Spleen (tissue), 11 donors: Measurements from ENCODE around the gene CSMD2. TPM values are rescaled to one million over a fixed set of nuclear protein-coding genes. Genes with fewer than 3 reads are reported as not detected.

Experiments
- DNase-seq: peaks from one replicate; pipeline ENCODE4 v3.0.0-alpha.2; 2020
- H3K27ac ChIP-seq, 8 donors: fragments of 200-600 bp; sonication (generic) in 7 of 8; 1 replicate in 4 of 8; 2 replicates in 4 of 8; pipeline versions ENCODE4 v1.5.0 to v1.8.0; 2016 to 2021; ENCODE audit warnings: inconsistent platforms in 4 of 8, mild to moderate bottlenecking in 4 of 8, moderate library complexity in 1 of 8
- H3K27me3 ChIP-seq, 7 donors: fragments of 200-600 bp; sonication (generic) in 6 of 7; replicated peaks in 1 of 7; 1 replicate in 4 of 7; 2 replicates in 3 of 7; pipeline versions ENCODE4 v1.5.0 to v1.8.0; 2016 to 2021; ENCODE audit warnings: inconsistent platforms in 3 of 7, mild to moderate bottlenecking in 1 of 7
- H3K36me3 ChIP-seq, 6 donors: fragments of 200-600 bp; sonication (generic) in 5 of 6; 1 replicate in 4 of 6; 2 replicates in 2 of 6; pipeline versions ENCODE4 v1.5.0 to v1.8.0; 2016 to 2021; ENCODE audit warnings: inconsistent platforms in 2 of 6
- H3K4me1 ChIP-seq, 6 donors: fragments of 200-600 bp; sonication (generic) in 5 of 6; 1 replicate in 3 of 6; 2 replicates in 3 of 6; pipeline versions ENCODE4 v1.5.0 to v1.8.0; 2016 to 2021; ENCODE audit warnings: inconsistent platforms in 3 of 6
- H3K4me3 ChIP-seq, 8 donors: fragments of 200-600 bp; sonication (generic) in 7 of 8; 1 replicate in 4 of 8; 2 replicates in 4 of 8; pipeline versions ENCODE4 v1.5.0 to v1.8.0; 2016 to 2021; ENCODE audit warnings: inconsistent platforms in 4 of 8, mild to moderate bottlenecking in 4 of 8, moderate library complexity in 2 of 8
- H3K9me3 ChIP-seq, 8 donors: fragments of 200-600 bp; sonication (generic) in 7 of 8; 1 replicate in 4 of 8; 2 replicates in 4 of 8; pipeline versions ENCODE4 v1.5.0 to v1.8.0; 2016 to 2021; ENCODE audit warnings: inconsistent platforms in 4 of 8
- POLR2A ChIP-seq, 3 donors: fragments of 450-650 bp; IDR thresholded peaks; one replicate each; pipeline ENCODE4 v1.5.1; 2017; ENCODE audit warnings: antibody characterized with exemption in 3 of 3, mild to moderate bottlenecking in 1 of 3
- POLR2AphosphoS5 ChIP-seq, 3 donors: sonication (generic); formaldehyde crosslinking; IDR thresholded peaks; one replicate each; pipeline ENCODE4 v1.5.1; 2017; ENCODE audit warnings: antibody characterized with exemption in 3 of 3
- WGBS, 5 donors: extraction: QIAGEN DNeasy Blood & Tissue Kit in 3 of 5; methylation state at CpG; one replicate each; pipeline versions ENCODE4 v1.1.5 to v1.1.7; 2013 to 2018; 5-methylcytosine and 5-hydroxymethylcytosine counted together
- intact Hi-C: fragments of 100-400 bp; cut with DNase I; formaldehyde crosslinking; loops from one replicate; pipeline ENCODE4 v1.15.0; 2023; ENCODE audit warnings: low total_unique reads
- polyA plus RNA-seq, 3 donors: library from polyadenylated mRNA; stranded (reverse); fragments of 200-250 nt; gene quantifications; one replicate each; pipeline ENCODE4 v1.2.1, GENCODE V29; 2013
- total RNA-seq, 7 donors: library from RNA; depleted of rRNA in 3 of 7; stranded (reverse); fragments of >200 nt in 3 of 7; fragmentation: NEBNext Ultra II Directional in 4 of 7; extraction: Animal tissue kit (Norgen Biotek cat#: 25700) in 4 of 7; gene quantifications; one replicate each; pipeline versions ENCODE4 v1.1.0 to v1.2.1, GENCODE V29; 2016 to 2021
- TF ChIP-seq, protein P1 (sequence below), 11 experiments: fragments of 200-600 bp in 7 of 11; fragments of 450-650 bp in 4 of 11; sonication (generic) in 4 of 11; IDR thresholded peaks in 8 of 11; conservative IDR thresholded peaks in 3 of 11; 1 replicate in 7 of 11; 2 replicates in 4 of 11; pipeline versions ENCODE4 v1.4.0 to v1.8.0; 2016 to 2021; ENCODE audit warnings: antibody characterized with exemption in 11 of 11, inconsistent platforms in 4 of 11, mild to moderate bottlenecking in 1 of 11
- donor health status: healthy with polysubstance abuse.
- donor health status: DM: no; HTN: no; CAD: no; lungs with moderate emphysema.
- donor health status: DM: no; HTN: no; CAD: no.
- donor health status: Bipolar disorder and iron deficiency.
- donor health status: healthy.
- donor health status: DM: no; HTN: no; CAD: no.
- donor health status: DM: yes; HTN: yes; CAD: no.

Gene CSMD2
- total and polyA plus RNA-seq, 10 donors = 0.12 to 2.7 (median 0.96) TPM

DNA sequence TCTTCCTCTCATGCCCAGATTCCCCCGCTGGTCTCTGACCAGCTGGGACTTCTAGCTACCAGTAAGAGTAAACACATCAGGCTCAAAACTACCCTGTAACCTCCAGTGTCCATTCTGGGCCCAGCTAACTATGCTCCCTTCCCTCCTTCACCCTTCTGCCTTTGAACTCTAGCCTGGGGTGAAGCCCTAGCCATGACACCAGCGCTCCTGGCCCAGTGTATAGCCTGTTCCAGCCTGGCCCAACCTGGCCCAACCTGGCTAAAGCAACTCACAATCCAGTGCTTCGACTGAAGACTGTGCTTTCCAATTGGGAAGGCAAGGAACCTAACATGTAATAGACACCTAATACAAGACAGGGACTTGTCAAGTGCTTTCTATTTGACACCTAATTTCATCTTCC lies 27.6 kb downstream of the CSMD2 start:
- no peak for DNase-seq
- Histone ChIP-seq H3K9me3 (no peaks in the 10 kb centered on the region), H3K36me3 (no peaks in the 10 kb centered on the region), H3K27me3 (peaks cover 0 to 7% (median 0%) of the 10 kb centered on the region in 7 donors), H3K27ac (no peak overlapping the region), H3K4me1 (no peaks in the 10 kb centered on the region), H3K4me3 (no peak overlapping the region)
- intact Hi-C loops = no loop called here
- 73 to 79% (median 75%) methylated on average over 3 of the region's 3 CpGs for WGBS, 5 donors
- TF ChIP-seq POLR2AphosphoS5 (IDR thresholded peaks at IDR 0.05) (no peak), POLR2A (IDR thresholded peaks at IDR 0.05) (no peak)
- TF ChIP-seq, protein P1, sequence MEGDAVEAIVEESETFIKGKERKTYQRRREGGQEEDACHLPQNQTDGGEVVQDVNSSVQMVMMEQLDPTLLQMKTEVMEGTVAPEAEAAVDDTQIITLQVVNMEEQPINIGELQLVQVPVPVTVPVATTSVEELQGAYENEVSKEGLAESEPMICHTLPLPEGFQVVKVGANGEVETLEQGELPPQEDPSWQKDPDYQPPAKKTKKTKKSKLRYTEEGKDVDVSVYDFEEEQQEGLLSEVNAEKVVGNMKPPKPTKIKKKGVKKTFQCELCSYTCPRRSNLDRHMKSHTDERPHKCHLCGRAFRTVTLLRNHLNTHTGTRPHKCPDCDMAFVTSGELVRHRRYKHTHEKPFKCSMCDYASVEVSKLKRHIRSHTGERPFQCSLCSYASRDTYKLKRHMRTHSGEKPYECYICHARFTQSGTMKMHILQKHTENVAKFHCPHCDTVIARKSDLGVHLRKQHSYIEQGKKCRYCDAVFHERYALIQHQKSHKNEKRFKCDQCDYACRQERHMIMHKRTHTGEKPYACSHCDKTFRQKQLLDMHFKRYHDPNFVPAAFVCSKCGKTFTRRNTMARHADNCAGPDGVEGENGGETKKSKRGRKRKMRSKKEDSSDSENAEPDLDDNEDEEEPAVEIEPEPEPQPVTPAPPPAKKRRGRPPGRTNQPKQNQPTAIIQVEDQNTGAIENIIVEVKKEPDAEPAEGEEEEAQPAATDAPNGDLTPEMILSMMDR (IDR thresholded peaks at IDR 0.05 in 8 of 11, conservative IDR thresholded peaks at IDR 0.05 in 3 of 11) = no peak

DNA sequence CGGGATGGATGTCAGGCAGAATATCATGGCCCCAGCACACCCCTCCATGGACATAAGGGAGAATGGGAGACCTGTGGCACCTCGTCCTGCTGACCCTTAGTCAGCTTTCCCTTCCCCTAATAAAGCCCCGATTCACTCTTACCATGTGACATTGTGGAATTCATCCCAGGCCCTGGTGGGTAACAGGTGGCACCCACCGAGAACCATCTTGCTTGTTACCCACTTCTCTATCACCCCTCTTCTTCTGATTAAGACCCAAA lies 32.9 kb downstream of the CSMD2 start:
- H3K9me3 ChIP-seq = no peaks in the 10 kb centered on the region
- no peaks in the 10 kb centered on the region for H3K36me3 ChIP-seq
- no peak overlapping the region for H3K4me3 ChIP-seq
- DNase-seq = no peak
- 70 to 87% (median 82%) methylated on average over 4 of the region's 4 CpGs for WGBS, 5 donors
- H3K4me1 ChIP-seq = no peaks in the 10 kb centered on the region
- intact Hi-C loops = no loop called here
- TF ChIP-seq POLR2A (IDR thresholded peaks at IDR 0.05) (no peak), POLR2AphosphoS5 (IDR thresholded peaks at IDR 0.05) (no peak)
- TF ChIP-seq, protein P1 (IDR thresholded peaks at IDR 0.05 in 8 of 11, conservative IDR thresholded peaks at IDR 0.05 in 3 of 11) = no peak
- no peak overlapping the region for H3K27ac ChIP-seq
- peaks cover 0 to 23% (median 0%) of the 10 kb centered on the region in 7 donors for H3K27me3 ChIP-seq

DNA sequence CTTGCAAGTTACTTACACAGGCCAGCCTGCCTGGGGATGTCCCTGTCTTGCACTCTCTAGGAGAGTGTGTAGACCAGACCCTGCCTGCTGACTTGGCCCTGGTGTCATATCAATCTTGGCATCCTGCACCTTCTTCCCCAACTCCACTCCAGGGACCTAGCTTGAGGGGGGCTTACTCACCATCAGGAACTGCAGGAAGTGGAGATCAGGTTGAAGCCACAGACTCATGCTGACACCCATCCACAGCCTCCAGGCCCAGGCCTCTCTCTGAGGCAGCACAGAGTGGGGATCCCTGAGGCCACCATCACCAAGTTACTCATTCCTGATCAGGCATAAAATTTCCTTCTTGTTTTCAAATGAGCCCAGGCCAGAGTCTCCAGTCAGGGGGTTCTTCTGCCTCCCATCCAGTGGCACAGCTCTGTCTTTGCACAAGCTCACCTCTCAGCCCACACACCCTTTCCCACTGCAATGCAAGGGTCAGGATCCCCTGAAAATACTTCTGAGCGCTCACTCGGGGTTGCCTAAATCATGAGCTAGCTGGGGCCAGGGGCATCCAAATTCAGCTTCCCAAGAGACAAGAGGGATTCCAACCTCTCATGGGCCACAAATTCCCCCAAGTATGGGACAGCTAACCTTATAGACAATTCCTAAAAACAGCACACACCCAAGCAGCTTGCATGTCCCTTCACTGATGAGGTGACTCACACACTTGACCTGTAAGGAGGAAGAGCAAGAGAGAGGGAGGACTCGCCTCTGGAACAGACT lies 33.5 kb downstream of the CSMD2 start:
- TF ChIP-seq POLR2A (IDR thresholded peaks at IDR 0.05) (no peak), POLR2AphosphoS5 (IDR thresholded peaks at IDR 0.05) (no peak)
- TF ChIP-seq, protein P1 (IDR thresholded peaks at IDR 0.05 in 8 of 11, conservative IDR thresholded peaks at IDR 0.05 in 3 of 11) = no peak
- H3K4me3 ChIP-seq = no peak overlapping the region
- DNase-seq = no peak
- H3K9me3 ChIP-seq = no peaks in the 10 kb centered on the region
- H3K4me1 ChIP-seq = no peaks in the 10 kb centered on the region
- no peaks in the 10 kb centered on the region for H3K36me3 ChIP-seq
- intact Hi-C loops = no loop called here
- WGBS, 5 donors = 78 to 94% (median 86%) methylated on average over 3 of the region's 3 CpGs
- H3K27me3 ChIP-seq = peaks cover 0 to 28% (median 0%) of the 10 kb centered on the region in 7 donors
- no peak overlapping the region for H3K27ac ChIP-seq

DNA sequence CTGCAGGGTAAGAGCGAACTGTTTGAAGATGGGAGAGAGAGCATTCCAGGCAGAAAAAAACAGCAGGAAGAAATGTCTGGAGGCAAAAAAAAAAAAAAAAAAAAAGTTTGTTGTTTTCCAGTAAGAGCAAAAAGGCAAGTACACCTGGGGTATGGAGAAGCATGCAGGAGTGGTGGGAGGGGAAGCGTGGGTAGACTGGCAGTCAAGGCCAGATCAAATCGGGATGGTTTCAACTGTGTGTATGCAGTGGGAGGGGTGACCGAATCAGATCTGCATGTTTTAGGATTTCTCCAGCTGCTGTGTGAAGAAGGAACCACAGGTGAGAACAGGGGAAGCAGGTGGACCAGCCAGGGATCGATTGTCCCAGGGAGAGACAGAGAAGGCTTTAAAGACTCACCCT lies 34.7 kb downstream of the CSMD2 start:
- TF ChIP-seq POLR2AphosphoS5 (IDR thresholded peaks at IDR 0.05) = no peak
- TF ChIP-seq POLR2A (IDR thresholded peaks at IDR 0.05) = no peak
- TF ChIP-seq, protein P1 (IDR thresholded peaks at IDR 0.05 in 8 of 11, conservative IDR thresholded peaks at IDR 0.05 in 3 of 11) = no peak
- Histone ChIP-seq H3K4me1 (no peaks in the 10 kb centered on the region), H3K36me3 (no peaks in the 10 kb centered on the region), H3K27ac (no peak overlapping the region), H3K4me3 (no peak overlapping the region), H3K27me3 (peaks cover 0 to 36% (median 0%) of the 10 kb centered on the region in 7 donors), H3K9me3 (no peaks in the 10 kb centered on the region)
- 77 to 89% (median 83%) methylated on average over 5 of the region's 5 CpGs for WGBS, 5 donors
- intact Hi-C loops = no loop called here
- DNase-seq = no peak
